RWPE1 (cell line): ENCODE data around the gene NLGN1.

Experiments used
- CTCF ChIA-PET: fragments of 350-600 bp; sonication (Branson Sonifier 250); formaldehyde crosslinking; extraction: SDS; loops from one replicate; lab custom pipeline; 2021; lab: Yijun Ruan, JAX
- POLR2A ChIA-PET: fragments of 400-600 bp; formaldehyde crosslinking; extraction: SDS; loops from one replicate; lab custom pipeline; 2020; ENCODE audit warnings: antibody characterized with exemption; ENCODE audit not compliant: low non-redundant PET; lab: Yijun Ruan, JAX
- DNase-seq: peaks from one replicate; pipeline ENCODE4 v3.0.0; 2012; ENCODE audit warnings: low spot score
- H3K27ac ChIP-seq: fragments of 450-650 bp; 2 replicates; pipeline ENCODE4 v1.5.1; 2017
- CTCF ChIP-seq: fragments of 450-650 bp; conservative IDR thresholded peaks from 2 replicates; pipeline ENCODE4 v1.5.1; 2017; ENCODE audit warnings: low read depth, mild to moderate bottlenecking

NLGN1 gene

GRCh38 chr3:174302746-174303315 is 905.3 kb downstream of the NLGN1 start:
- DNase-seq = no peak
- no peak overlapping the region for H3K27ac ChIP-seq
- ChIA-PET POLR2A (no interaction called here), CTCF (interaction anchor here (0.7 kb wide), 1 partner anchor 936 kb away, joined by 3 read pairs; no protein-coding TSS in a partner anchor)
- no peak for TF ChIP-seq CTCF

- no peak overlapping the region for H3K27ac ChIP-seq
- ChIA-PET POLR2A (no interaction called here), CTCF (interaction anchor here (0.6 kb wide), 1 partner anchor 508 kb away, joined by 3 read pairs; no protein-coding TSS in a partner anchor)
- no peak for TF ChIP-seq CTCF
- DNase-seq = no peak
These were observed 906.5 kb downstream of the NLGN1 start for GRCh38 chr3:174303907-174304560.

- ChIA-PET CTCF (no interaction called here), POLR2A (no interaction called here)
- DNase-seq = no peak
- TF ChIP-seq CTCF = no peak
- H3K27ac ChIP-seq = no peak overlapping the region
These were observed 911.2 kb downstream of the NLGN1 start for GRCh38 chr3:174308736-174309135.

GRCh38 chr3:174310475-174310983 is 913.0 kb downstream of the NLGN1 start:
- ChIA-PET CTCF (no interaction called here), POLR2A (no interaction called here)
- TF ChIP-seq CTCF = no peak
- DNase-seq = no peak
- no peak overlapping the region for H3K27ac ChIP-seq

- no peak overlapping the region for H3K27ac ChIP-seq
- ChIA-PET POLR2A (no interaction called here), CTCF (no interaction called here)
- DNase-seq = no peak
- no peak for TF ChIP-seq CTCF
These were observed 917.7 kb downstream of the NLGN1 start for GRCh38 chr3:174315225-174315624.

GRCh38 chr3:174317005-174317404 is 919.5 kb downstream of the NLGN1 start:
- no peak for TF ChIP-seq CTCF
- no peak overlapping the region for H3K27ac ChIP-seq
- POLR2A ChIA-PET = no interaction called here
- no peak for DNase-seq
- CTCF ChIA-PET = no interaction called here
